ENCODE data around the gene TEX29.
A peak's percentile ranks its signal among the peaks of the same experiment; 100 is the strongest.

TEX29 gene

DNA sequence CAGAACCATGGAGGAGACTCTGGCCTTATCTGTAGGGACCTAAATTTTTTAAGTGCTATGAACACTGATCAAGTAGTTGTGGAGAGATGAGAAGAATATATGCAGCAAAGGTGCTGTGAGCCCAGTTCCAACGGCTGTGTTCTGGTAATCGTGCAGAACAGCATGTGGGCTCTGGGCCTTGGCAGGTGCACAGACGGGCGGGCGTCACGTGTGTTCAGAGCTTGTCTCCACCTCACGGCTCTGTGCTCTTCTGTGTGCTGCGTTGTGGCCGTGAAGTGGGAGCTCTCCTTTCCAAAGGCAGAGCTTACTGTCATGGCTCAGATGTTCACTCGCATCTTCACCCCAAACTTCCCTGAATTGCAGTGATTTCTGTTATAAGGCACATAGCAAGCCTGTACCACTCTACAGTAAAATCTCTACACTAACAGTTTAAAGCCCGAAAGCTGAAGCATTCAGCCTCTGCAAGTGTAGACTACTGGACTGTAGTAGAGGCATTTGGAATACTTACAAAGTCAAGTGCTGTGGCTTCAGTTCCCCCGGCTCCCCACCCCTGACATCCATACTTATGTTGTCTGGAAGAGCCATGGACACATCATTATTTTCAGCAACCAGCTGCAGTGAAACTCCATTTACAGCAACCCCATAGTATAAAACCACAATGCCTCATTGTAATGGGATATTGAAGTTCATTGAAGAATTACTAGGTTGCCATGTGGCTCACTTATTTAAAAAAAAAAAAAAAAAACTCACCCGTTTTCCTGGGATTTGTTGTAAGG lies 27.5 kb upstream of the TEX29 start:
- DNase-seq, result no peak

DNA sequence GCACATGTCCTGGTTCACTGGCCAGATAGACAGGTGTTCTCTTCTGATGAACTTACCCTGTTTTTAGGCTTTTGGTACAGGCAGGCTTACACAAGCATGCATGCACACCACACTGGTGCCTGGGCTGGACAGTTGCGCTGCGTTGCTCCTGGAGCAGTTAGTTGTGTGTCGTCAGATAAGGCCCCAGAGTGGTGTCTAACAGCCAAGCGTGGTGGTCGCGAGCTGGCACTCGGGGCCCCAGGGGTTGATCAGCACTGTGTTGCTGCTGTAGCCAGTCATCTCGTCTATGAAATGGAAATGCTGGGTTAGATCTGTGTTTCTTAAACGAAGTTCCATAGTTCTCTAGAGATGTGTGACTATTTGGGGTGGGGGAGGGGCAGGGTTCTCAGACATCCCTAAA lies 24.6 kb upstream of the TEX29 start:
- DNase-seq, result no peak

DNA sequence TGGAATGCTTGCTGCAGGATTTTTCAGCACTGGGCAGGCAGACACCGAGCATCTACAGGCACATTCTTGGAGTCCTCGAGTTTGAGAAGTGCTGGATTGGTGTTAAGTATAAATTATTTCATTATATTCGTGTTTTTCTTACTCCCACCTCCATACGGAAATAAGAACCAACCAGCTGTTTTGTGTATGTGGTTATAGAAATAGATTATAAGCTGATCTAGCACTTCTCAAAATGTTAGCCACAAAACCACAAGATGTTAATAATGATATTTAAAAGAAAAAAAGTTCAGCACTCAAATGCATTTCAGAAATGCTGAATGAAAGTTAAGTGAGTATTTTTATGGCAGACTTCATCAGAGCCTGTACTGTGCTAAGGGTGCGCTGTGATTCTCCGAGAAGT lies 24.0 kb upstream of the TEX29 start:
- DNase-seq, result no peak

DNA sequence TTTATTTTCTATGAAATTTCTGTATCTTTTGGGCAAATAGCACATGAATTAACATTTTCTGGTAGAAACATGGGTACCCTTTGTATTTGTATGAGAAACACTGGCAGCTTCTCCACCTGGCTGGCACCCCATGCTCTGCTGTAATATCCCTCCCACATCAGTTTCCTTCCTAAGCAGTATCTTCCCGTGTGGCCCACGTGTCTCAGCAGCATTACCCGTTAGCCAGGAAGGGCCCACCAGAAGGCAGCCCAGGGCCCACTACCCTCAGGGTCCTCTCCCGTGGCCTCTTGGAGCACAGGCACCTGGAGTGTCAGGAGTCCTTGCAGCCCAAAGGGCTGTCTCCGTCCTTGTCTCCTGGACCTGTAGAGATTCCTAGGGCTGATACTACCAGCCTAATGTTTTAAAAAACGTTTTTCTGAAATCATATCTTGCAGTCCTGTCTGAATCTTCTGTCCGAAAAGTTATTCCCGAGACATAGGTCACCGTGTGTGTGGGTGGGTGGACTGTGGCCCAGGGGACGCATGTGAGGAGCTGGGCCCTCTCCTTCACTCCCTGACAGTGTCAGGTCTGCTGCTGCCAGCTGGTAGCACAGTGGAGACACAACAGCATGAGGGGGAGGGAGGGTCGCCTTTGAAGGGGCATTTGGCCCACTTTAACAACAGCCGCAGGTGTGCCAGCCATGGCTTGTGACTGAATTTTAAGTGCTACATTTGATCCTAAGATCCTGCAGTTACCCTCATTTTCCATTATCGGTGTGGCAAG lies 22.0 kb upstream of the TEX29 start:
- DNase-seq, result no peak

DNA sequence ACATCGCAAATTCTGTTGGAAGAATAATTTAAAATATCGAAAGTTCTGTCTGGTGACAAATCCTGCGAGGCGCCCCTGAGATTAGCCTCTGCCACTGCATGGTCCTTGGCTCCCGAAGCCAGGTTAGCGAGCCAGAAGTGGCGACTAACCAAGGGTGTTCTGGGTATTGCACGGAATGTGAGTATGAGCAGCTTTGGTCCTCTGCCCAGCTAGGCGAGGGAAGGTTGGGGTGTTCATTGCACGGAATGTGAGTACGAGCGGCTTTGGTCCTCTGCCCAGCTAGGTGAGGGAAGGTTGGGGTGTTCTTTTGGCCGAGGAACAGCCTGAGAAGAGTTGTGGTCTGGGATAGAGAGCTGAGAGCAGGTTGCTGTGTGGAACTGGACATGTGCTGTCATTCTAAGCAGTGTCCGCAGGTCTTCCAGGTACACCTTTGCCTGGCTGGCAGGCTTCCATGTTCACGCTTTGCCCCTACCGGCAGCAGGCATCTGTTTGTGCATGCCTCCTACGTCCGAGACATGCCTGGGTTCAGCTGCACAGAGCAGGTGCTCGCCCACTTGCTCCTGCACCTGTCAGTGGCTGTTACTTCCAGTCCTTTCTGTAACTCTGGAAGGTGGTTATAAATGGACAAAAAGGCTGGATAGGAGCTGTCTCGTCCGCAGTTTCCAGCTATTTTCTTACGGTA lies 18.3 kb upstream of the TEX29 start:
- no peak for DNase-seq

DNA sequence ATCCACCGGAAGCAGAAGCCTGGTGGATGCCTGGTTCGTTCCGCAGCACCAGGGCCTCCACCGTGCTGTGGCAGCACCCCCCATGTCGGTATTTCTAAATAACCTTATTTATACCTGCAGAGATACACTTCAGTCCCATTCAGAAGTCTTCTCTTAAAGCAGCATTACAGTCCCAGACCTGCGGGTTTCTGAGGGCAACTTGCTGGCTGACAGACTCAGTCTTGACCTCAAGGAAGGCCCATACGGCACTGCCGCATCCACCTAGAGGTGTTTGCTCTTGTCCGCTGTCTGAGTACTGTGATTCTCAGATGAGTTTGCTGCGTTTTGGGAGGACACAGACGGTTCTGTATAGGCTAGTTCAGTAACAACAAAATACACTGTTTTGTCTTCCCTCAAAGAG lies 16.9 kb upstream of the TEX29 start:
- DNase-seq, result no peak

DNA sequence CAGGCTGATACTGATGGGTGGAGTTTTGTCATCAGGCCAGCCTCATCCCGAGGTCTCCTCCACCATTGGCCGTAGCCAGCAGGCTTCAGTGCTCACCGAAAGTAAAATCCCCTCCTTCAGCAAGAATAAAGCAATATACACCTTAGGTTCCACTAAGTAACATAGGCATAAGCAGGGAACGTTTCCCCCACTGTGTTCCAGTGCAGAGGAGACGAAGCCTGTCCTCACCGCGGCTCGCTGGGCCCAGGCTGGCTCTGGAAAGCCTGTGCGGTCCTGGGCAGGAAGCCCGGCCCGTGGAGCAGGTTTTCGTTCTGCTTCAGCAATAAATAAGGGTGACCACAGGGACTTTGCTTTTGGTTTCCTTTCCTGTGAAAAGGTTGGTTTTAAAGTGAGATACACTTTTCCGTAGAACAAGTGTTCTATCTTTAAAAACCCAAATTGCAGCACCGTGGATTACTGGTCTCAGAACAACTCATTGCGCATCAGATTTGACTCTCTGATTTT lies 16.3 kb upstream of the TEX29 start:
- DNase-seq, result no peak

DNA sequence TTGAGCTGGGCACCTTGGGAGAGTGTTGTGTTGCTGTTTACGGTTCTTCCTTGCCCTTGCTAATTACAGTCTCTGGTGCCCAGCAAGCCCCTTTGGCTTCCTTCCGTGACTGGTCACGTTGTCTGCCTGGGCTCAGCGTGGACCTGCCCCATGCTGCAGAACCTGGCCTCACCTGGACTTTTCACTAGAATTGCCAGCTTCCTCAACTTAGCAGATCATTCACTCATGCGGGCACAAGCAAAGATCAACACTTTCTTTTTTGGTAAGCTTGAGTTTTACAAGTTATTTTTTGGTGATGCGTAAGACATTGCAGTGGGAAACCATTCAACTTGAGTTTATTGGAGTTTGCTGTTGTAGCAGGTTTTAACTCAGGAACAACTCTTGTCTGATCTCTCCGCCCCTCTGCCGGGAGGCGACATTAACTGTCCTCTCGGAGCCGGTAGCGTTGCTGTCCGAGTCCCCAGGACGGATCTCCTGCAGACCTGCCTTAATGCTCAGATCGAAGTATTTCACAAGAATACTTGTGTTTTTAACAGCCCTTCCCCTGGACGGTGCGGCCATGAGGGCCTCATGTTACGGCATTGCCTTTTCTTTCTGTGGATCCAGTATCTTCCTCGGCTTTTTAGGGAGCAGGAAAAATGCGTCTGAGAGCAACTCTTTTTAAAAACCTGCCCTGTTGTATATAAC lies 15.7 kb upstream of the TEX29 start:
- DNase-seq, result no peak

DNA sequence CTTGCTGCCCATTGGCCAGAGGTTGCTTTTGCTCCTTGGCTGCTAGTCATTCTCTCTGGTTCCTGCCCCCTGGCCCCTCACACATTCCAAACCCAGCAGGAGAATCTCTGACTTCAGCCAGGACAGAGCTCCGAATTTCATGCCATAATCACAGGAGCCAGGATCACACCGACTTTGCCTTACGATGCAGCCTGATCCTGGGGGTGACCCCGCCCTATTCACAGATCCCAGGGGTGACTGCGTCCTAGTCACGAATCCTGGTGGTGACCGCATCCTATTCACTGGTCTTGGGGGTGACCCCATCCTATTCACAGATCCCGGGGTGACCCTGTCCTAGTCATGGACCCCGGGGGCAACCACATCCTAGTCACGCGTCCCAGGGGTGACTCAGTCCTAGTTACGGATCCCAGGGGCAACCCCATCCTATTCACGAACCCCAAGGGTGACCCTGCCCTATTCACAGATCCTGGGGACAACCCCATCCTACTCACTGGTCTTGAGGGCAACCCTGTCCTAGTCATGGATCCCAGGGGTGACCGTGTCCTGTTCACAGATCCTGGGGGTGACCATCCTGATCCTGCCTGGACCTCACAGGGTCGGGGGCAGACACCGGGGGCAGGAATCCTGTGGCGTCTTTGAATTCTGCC lies 7.4 kb upstream of the TEX29 start:
- no peak for DNase-seq

DNA sequence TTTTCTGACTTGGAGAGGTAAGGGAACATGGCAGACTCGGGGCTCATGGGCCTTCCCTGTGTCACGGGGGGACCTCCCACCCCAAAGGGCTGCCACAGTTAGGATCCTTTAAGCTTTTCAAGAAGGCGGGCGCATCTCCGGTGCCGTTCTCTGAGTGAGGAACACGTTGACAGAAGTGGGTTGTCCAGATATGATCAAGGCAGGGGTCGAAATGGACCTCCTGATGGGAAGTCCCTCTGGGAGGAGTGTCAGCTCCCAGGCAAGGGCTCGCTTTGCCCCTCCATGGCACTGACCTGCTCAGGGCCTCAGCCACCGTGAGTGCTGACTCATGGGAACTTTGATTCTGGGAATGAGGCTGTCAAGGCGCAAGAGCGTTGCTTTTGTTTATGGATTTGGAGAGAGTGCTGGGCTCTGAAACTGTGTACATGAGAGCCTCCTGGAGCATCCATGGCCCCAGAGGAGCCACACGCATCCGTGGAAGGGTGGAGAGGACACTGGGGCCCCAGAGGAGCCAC lies 6.5 kb upstream of the TEX29 start:
- no peak for DNase-seq

DNA sequence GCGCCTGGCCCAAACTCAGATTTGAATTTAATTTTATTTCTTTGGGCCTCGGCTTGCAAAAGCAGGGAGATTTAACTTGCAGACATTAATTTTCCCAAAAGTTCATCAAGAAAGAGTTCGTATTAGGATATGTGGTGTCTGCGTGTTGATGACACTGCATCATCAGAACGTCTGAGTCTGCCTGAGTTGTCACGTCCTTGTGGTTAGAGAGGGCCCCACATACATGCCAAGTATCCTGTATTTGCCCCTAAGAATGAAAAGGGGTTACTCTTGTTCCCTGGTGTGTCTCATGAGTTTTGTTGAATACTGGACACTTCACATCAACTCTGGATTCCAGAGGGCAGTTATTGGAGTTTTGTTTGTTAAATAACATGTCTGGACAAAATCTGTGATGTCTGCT lies 5.6 kb upstream of the TEX29 start:
- DNase-seq, result no peak

DNA sequence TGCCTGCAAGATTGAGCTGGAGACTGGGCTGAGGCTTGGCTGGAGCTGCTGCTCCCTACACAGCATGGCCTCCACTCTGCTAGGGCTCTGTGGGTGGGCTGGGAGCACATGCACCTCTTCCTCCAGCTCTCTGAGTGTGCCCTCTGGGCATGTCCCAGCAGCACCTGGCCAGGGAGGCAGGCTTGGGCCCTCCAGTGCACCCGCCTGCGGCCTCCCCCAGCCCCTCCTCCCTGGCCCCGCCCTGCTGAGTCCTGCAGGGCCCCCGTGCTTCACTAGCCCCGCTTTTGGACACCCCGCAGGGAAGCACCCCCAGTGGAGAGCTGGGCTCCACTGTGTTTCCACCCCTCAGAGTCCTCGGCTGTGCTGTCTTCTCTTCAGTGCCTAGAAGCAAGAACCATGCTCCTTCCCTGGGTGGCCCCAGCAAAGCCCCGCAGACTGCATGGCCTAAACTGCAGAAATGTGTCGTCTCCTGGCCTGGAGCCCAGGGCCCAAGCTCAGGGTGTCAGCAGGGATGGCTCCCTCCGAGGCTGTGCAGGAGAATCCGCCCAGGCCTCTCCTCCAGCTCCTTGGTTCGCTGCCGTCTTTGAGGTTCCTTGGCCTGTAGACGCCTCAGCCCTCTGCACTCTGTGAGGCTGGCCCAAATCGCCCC lies 5.0 kb upstream of the TEX29 start:
- no peak for DNase-seq

DNA sequence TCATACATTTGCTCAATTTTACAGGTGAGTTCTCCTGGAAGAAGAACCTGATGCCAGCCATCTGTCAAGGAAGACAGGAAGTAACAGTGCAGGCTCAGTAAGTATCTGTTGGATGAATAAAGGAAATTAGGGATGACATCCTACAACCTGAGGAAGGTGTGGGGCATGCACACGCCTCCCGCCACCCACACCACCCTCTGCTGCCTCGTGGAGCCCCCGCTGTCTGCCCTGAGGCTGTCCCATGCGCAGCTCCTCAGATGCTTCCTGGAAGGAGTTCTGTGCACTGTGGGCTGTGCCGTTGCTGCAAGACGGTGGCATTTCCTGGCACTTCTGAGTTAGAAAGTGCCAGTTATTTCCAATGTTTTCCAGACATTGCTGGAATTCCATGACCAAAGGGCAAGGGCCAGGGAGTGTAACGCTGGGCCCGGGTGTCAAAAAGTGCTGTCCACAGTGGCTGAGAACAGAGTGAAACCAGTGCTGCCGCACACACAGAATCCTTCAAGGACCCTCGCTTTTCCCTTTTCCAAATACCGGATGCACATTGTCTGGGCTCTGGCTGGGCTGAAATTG lies 4.2 kb upstream of the TEX29 start:
- no peak for DNase-seq

DNA sequence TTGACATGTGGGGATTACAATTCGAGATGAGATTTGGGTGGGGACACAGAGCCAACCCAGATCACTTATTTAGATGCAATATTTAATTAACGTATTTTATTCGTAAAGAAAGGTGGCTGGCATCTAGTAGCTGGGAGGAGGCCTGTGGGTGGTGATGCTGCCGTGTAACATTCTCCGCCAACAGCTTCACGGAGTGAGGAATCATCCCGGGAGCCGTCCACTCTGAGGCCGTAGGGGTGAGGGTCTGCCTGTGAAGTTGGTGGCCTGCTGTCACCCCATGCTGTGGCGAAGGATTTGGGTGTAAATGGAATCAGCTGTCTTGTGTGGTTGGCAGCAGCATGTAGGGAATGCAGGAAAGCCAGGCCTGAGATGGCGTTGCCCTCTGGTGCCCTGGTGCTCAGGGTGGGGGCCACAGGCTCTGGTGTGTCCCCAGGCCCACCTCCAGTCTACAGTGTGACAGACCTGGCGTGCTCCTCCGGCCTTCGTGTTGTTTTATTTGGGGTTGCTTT lies 3.3 kb upstream of the TEX29 start:
- DNase-seq, result no peak

DNA sequence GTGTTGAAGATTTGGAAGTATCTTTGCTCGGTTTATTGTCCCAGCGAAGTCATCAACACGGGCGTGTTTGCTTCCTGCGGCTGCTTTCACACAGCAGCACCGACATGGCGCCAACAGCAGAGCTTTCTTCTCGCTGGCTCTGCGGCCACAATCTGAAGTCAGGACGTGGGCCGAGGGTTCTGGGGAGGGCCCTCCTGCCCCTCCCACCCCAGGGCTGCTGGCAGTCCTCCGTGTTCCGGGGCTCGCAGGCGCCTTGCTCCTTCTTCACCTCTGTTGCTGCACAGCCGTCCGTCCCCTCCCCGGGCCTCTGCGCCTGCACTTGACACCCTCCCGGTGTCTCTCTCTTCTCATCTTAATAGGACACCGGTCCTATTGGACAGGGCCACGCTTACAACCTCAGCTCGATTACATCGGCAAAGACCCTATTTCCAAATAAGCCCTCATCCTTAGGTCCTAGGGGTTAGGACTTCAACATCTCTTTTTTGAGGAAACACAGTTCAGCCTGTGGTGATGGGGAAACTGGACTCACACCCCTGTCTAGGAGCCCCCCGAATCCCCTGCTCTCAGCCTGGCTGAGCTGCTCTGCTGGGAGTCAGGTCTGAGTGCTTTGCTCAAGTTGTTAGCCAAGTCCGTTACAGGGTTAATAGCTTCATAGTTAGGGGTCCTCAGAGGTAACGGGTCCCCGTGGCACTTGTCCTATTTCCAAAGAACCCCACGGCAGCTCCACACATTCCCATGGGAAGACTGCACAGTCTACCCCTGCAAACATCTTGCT lies 2.7 kb upstream of the TEX29 start:
- DNase-seq, result no peak

DNA sequence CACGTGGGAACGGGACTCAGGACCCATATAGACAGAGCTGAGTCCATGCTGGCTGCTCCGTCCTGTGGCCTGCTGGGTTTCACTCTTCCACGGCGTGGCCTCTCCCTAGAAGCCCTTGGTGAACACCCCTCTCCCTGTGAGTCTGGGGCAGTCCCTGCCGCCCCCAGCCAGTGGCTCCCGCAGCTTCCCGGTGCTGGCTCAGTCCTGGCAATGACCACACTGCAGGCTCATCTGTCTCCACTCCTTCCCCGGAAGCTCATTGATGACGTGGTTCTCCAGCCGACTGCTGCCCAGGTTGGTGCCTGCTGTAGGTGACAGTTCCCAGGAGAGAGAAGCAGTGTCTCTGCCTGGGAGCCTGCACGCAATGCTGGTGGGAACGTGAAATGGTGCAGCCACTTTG lies 2.1 kb upstream of the TEX29 start:
- DNase-seq, result peak; percentile 10

DNA sequence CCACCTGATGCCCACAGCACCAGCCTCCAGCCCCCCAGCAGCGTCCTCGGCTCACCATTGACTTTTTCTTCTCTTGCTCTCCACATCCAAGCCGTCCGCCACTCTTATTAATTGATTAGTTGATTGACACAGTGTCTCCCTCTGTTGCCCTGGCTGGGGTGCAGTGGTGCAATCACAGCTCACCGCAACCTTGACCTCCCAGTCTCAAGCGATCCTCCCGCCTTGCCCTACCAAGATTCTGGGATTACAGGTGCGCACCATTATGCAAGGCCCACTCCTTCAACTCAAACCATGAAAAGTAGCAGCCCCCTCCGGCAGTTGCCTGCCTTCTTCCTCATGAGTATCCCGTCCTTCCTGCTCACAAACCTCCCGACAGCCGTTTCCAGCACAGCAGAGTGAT lies 921 bp upstream of the TEX29 start:
- no peak for DNase-seq

DNA sequence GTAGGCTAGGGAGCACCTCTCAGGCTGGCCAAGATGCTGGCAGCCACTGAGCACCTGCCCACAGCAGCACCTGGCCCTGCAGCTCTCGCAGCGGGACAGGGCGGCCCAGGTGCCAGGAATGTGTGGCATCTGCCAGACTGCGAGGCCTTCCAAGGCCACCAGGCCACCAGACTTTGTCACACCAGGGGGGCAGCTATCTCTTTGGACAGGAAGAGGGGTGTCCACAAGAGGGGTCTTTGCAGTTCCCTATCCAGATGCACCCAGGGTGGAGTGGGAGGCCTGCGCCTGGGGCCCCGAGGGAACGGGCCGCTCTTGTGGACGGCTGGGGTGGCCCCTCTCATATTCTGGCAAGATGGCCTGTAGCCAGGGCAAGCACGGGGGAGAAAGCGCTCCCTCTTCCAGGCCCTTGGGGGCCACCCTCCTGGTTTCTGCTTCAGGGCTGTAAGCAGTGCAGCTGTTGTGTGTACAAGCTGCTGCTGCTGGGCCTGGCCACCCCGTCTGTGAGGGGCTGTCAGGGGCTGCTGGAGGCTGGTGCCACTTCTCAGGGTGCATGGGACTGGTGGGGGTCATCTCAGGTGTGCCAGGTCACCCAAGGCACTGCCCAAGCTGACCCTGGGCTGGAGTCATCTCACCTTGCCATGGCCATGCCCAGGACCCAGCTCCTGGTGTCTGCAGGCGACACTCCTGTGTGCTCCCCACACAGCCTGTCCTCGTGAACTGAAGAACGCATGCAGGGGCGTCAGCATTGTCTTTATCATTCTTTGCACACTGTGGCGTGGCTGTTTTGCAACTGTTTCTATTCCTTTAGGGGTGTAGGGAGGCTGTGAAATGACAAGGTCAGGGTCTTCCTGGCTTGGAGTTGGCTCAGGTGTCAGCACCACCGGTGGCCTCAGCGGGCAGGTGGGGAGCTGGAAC lies 1.8 kb downstream of the TEX29 start:
- DNase-seq, result no peak

DNA sequence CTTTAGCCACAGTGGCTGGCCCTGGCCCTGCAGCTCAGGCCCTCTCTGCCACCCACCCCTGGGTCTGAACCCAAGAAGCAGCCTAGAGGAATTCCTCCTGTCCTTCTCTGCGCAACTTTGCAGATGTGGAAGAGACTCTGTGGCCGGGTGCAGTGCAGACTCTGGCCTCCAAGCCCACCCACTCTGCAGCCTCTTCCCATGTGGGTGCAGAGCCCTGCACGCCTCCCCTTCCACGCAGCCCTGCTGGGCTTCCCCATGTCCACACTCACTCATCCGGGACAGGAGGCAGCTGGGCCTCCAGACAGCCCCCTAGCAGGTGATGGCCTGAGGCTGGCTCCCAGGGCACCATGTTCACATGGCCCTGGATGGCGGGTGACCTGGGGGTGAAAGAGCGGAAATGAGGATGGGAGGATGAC lies 2.5 kb downstream of the TEX29 start:
- DNase-seq, result no peak
